Keratinocyte (primary cell): Measurements from ENCODE around the gene ABCC3.

Source experiments
- EZH2 ChIP-seq: IDR thresholded peaks from one replicate; pipeline ENCODE4 v1.6.1; 2012; ENCODE audit warnings: inconsistent platforms, mild to moderate bottlenecking, low read length, moderate library complexity
- TF ChIP-seq, protein P1 (sequence below), 3 experiments: IDR thresholded peaks in 1 of 3; conservative IDR thresholded peaks in 1 of 3; optimal IDR thresholded peaks in 1 of 3; 2 replicates in 2 of 3; 3 replicates in 1 of 3; pipeline versions ENCODE3 to v1.5.1; 2011; ENCODE audit warnings: low read length in 3 of 3, mild to moderate bottlenecking in 3 of 3, moderate library complexity in 2 of 3, control low read depth in 1 of 3, inconsistent platforms in 1 of 3; ENCODE audit not compliant: insufficient read depth in 2 of 3; ENCODE audit errors: extremely low read depth in 1 of 3

DNA sequence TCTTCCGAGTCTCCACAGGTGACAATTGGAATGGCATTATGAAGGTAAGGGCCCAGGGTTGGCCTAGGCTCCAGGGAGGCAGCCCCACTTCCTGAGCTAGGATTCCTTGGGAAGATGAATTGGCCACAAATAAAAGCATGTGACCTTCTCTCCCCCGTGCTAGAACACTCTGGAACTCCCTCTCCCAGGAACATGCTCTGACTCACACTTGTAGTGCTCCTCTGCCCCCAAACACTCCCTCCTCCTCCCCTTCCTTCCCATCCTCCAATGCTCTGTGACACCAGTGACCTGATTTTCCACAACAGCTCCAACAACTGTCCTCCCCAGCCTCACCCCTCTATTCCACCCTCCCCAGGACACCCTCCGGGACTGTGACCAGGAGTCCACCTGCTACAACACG, 16.4 kb upstream of the ABCC3 start:
- no peak for TF ChIP-seq EZH2
- TF ChIP-seq, protein P1, sequence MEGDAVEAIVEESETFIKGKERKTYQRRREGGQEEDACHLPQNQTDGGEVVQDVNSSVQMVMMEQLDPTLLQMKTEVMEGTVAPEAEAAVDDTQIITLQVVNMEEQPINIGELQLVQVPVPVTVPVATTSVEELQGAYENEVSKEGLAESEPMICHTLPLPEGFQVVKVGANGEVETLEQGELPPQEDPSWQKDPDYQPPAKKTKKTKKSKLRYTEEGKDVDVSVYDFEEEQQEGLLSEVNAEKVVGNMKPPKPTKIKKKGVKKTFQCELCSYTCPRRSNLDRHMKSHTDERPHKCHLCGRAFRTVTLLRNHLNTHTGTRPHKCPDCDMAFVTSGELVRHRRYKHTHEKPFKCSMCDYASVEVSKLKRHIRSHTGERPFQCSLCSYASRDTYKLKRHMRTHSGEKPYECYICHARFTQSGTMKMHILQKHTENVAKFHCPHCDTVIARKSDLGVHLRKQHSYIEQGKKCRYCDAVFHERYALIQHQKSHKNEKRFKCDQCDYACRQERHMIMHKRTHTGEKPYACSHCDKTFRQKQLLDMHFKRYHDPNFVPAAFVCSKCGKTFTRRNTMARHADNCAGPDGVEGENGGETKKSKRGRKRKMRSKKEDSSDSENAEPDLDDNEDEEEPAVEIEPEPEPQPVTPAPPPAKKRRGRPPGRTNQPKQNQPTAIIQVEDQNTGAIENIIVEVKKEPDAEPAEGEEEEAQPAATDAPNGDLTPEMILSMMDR (optimal IDR thresholded peaks at IDR 0.05 in 1 of 3, IDR thresholded peaks at IDR 0.05 in 1 of 3, conservative IDR thresholded peaks at IDR 0.05 in 1 of 3; ENCODE audit: extremely low read depth in 1 of 3, insufficient read depth in 2 of 3, low read length in 3 of 3): no peak
